ENCODE results near the gene KLF15.

GRCh38 chr3:126364731-126365301 lies 7.6 kb upstream of the KLF15 start:
- no peak for TF ChIP-seq EZH2 (IDR thresholded peaks at IDR 0.05)
- no peak for TF ChIP-seq POLR2AphosphoS5 (IDR thresholded peaks at IDR 0.05; ENCODE audit: borderline replicate concordance, low read depth, low read length)
